Spleen (tissue), 11 donors: Measurements from ENCODE around the gene RXYLT1. TPM values are rescaled to one million over a fixed set of nuclear protein-coding genes. Genes with fewer than 3 reads are reported as not detected.

Source experiments
- DNase-seq: peaks from one replicate; pipeline ENCODE4 v3.0.0-alpha.2; 2020
- H3K27ac ChIP-seq, 8 donors: fragments of 200-600 bp; sonication (generic) in 7 of 8; 1 replicate in 4 of 8; 2 replicates in 4 of 8; pipeline versions ENCODE4 v1.5.0 to v1.8.0; 2016 to 2021; ENCODE audit warnings: inconsistent platforms in 4 of 8, mild to moderate bottlenecking in 4 of 8, moderate library complexity in 1 of 8
- H3K27me3 ChIP-seq, 7 donors: fragments of 200-600 bp; sonication (generic) in 6 of 7; replicated peaks in 1 of 7; 1 replicate in 4 of 7; 2 replicates in 3 of 7; pipeline versions ENCODE4 v1.5.0 to v1.8.0; 2016 to 2021; ENCODE audit warnings: inconsistent platforms in 3 of 7, mild to moderate bottlenecking in 1 of 7
- H3K36me3 ChIP-seq, 6 donors: fragments of 200-600 bp; sonication (generic) in 5 of 6; 1 replicate in 4 of 6; 2 replicates in 2 of 6; pipeline versions ENCODE4 v1.5.0 to v1.8.0; 2016 to 2021; ENCODE audit warnings: inconsistent platforms in 2 of 6
- H3K4me1 ChIP-seq, 6 donors: fragments of 200-600 bp; sonication (generic) in 5 of 6; 1 replicate in 3 of 6; 2 replicates in 3 of 6; pipeline versions ENCODE4 v1.5.0 to v1.8.0; 2016 to 2021; ENCODE audit warnings: inconsistent platforms in 3 of 6
- H3K4me3 ChIP-seq, 8 donors: fragments of 200-600 bp; sonication (generic) in 7 of 8; 1 replicate in 4 of 8; 2 replicates in 4 of 8; pipeline versions ENCODE4 v1.5.0 to v1.8.0; 2016 to 2021; ENCODE audit warnings: inconsistent platforms in 4 of 8, mild to moderate bottlenecking in 4 of 8, moderate library complexity in 2 of 8
- H3K9me3 ChIP-seq, 8 donors: fragments of 200-600 bp; sonication (generic) in 7 of 8; 1 replicate in 4 of 8; 2 replicates in 4 of 8; pipeline versions ENCODE4 v1.5.0 to v1.8.0; 2016 to 2021; ENCODE audit warnings: inconsistent platforms in 4 of 8
- POLR2A ChIP-seq, 3 donors: fragments of 450-650 bp; IDR thresholded peaks; one replicate each; pipeline ENCODE4 v1.5.1; 2017; ENCODE audit warnings: antibody characterized with exemption in 3 of 3, mild to moderate bottlenecking in 1 of 3
- POLR2AphosphoS5 ChIP-seq, 3 donors: sonication (generic); formaldehyde crosslinking; IDR thresholded peaks; one replicate each; pipeline ENCODE4 v1.5.1; 2017; ENCODE audit warnings: antibody characterized with exemption in 3 of 3
- WGBS, 5 donors: extraction: QIAGEN DNeasy Blood & Tissue Kit in 3 of 5; methylation state at CpG; one replicate each; pipeline versions ENCODE4 v1.1.5 to v1.1.7; 2013 to 2018; 5-methylcytosine and 5-hydroxymethylcytosine counted together
- intact Hi-C: fragments of 100-400 bp; cut with DNase I; formaldehyde crosslinking; loops from one replicate; pipeline ENCODE4 v1.15.0; 2023; ENCODE audit warnings: low total_unique reads
- polyA plus RNA-seq, 3 donors: library from polyadenylated mRNA; stranded (reverse); fragments of 200-250 nt; gene quantifications; one replicate each; pipeline ENCODE4 v1.2.1, GENCODE V29; 2013
- total RNA-seq, 7 donors: library from RNA; depleted of rRNA in 3 of 7; stranded (reverse); fragments of >200 nt in 3 of 7; fragmentation: NEBNext Ultra II Directional in 4 of 7; extraction: Animal tissue kit (Norgen Biotek cat#: 25700) in 4 of 7; gene quantifications; one replicate each; pipeline versions ENCODE4 v1.1.0 to v1.2.1, GENCODE V29; 2016 to 2021
- TF ChIP-seq, protein P1 (sequence below), 11 experiments: fragments of 200-600 bp in 7 of 11; fragments of 450-650 bp in 4 of 11; sonication (generic) in 4 of 11; IDR thresholded peaks in 8 of 11; conservative IDR thresholded peaks in 3 of 11; 1 replicate in 7 of 11; 2 replicates in 4 of 11; pipeline versions ENCODE4 v1.4.0 to v1.8.0; 2016 to 2021; ENCODE audit warnings: antibody characterized with exemption in 11 of 11, inconsistent platforms in 4 of 11, mild to moderate bottlenecking in 1 of 11
- donor health status: healthy with polysubstance abuse.
- donor health status: DM: no; HTN: no; CAD: no; lungs with moderate emphysema.
- donor health status: DM: no; HTN: no; CAD: no.
- donor health status: Bipolar disorder and iron deficiency.
- donor health status: healthy.
- donor health status: DM: no; HTN: no; CAD: no.
- donor health status: DM: yes; HTN: yes; CAD: no.

RXYLT1 gene
- total and polyA plus RNA-seq, 10 donors: 9.2 to 23.0 (median 15.9) TPM

DNA sequence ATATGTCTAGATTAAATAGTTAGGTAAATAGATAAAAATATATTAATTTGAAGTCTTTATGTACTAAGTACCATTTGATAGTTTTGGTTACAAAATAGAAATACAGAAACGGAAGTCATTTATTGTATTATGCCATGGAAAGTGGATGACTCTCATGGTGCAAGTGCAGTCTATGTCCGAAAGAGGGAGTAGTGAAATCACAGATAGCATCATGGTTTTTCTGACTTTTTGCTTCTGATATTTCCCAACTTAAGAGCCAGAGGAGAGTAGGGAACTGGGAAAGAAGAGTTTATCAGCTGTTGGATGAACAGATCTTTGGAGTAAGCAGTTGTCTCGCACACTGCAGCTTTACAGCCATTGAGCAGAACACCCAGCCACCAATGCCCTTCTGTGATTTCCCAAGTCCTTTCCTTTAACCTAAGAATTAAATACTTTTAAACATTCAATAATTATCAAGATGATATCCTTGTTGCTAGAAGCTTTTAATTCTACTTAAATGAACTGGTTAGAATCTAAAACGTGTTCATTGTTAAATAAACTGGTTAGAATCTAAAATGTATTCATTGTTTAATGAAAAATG, 46.4 kb downstream of the RXYLT1 start:
- H3K9me3 ChIP-seq: peaks cover 0 to 8% (median 0%) of the 10 kb centered on the region in 8 donors
- no peak overlapping the region for H3K27ac ChIP-seq
- peaks cover 0 to 8% (median 0%) of the 10 kb centered on the region in 6 donors for H3K4me1 ChIP-seq
- no peaks in the 10 kb centered on the region for H3K36me3 ChIP-seq
- DNase-seq: no peak
- peaks cover 0 to 10% (median 0%) of the 10 kb centered on the region in 7 donors for H3K27me3 ChIP-seq
- no peak overlapping the region for H3K4me3 ChIP-seq
- WGBS, 5 donors: 30 to 37% (median 31%) methylated on average over 4 of the region's 4 CpGs
- TF ChIP-seq POLR2A (IDR thresholded peaks at IDR 0.05): no peak
- TF ChIP-seq, protein P1, sequence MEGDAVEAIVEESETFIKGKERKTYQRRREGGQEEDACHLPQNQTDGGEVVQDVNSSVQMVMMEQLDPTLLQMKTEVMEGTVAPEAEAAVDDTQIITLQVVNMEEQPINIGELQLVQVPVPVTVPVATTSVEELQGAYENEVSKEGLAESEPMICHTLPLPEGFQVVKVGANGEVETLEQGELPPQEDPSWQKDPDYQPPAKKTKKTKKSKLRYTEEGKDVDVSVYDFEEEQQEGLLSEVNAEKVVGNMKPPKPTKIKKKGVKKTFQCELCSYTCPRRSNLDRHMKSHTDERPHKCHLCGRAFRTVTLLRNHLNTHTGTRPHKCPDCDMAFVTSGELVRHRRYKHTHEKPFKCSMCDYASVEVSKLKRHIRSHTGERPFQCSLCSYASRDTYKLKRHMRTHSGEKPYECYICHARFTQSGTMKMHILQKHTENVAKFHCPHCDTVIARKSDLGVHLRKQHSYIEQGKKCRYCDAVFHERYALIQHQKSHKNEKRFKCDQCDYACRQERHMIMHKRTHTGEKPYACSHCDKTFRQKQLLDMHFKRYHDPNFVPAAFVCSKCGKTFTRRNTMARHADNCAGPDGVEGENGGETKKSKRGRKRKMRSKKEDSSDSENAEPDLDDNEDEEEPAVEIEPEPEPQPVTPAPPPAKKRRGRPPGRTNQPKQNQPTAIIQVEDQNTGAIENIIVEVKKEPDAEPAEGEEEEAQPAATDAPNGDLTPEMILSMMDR (IDR thresholded peaks at IDR 0.05 in 8 of 11, conservative IDR thresholded peaks at IDR 0.05 in 3 of 11): peak in 10 of 11 experiments; percentile 43 to 76 (median 56)
- intact Hi-C loops: no loop called here

DNA sequence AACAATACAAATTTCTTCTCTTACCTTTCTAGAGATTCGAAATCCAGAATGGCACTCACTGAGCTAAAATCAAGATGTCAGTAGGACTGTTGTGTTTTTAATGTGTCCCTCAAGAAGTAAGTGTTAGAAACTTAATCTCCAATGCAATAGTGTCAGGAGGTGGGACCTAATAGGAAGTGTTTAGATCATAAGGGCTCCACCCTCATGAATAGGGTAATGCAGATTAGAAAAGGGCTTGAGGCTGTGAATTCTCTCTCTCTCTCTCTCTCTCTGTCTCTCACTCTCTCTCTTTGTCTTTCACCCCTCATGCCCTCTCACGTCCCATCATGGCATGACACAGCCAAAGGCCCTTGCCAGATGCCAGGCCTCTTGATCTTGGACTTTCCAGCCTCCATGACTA, 49.2 kb downstream of the RXYLT1 start:
- TF ChIP-seq POLR2AphosphoS5 (IDR thresholded peaks at IDR 0.05): no peak
- TF ChIP-seq, protein P1 (IDR thresholded peaks at IDR 0.05 in 8 of 11, conservative IDR thresholded peaks at IDR 0.05 in 3 of 11): no peak
- no peak for TF ChIP-seq POLR2A (IDR thresholded peaks at IDR 0.05)
- intact Hi-C loops: no loop called here
- no peaks in the 10 kb centered on the region for H3K27me3 ChIP-seq

DNA sequence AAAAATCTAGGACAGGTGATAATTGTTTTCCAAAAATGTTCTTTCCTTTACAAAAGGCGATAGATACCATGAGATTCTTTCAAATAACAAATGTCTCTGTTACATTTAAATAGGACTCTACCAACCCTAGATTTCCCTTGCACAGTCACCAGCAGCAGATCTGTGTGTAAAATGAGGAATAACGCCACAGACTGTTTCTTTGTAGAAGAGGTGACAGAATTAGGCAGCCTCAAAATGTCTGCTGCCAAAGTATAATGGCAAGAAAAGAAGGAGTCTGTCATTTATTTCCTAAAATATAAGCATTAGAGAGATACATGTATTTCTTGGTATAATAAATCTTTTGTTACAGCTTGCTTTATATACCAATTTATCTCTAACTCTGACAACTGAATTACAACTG, 56.3 kb downstream of the RXYLT1 start:
- WGBS, 5 donors: 80 to 93% (median 89%) methylated on average over 2 of the region's 2 CpGs
- no peaks in the 10 kb centered on the region for H3K9me3 ChIP-seq
- no peaks in the 10 kb centered on the region for H3K4me1 ChIP-seq
- TF ChIP-seq, protein P1 (IDR thresholded peaks at IDR 0.05 in 8 of 11, conservative IDR thresholded peaks at IDR 0.05 in 3 of 11): no peak
- no peak for TF ChIP-seq POLR2A (IDR thresholded peaks at IDR 0.05)
- no peak for TF ChIP-seq POLR2AphosphoS5 (IDR thresholded peaks at IDR 0.05)
- H3K27ac ChIP-seq: no peak overlapping the region
- intact Hi-C loops: no loop called here
- no peaks in the 10 kb centered on the region for H3K27me3 ChIP-seq
- no peaks in the 10 kb centered on the region for H3K36me3 ChIP-seq
- H3K4me3 ChIP-seq: no peak overlapping the region
- no peak for DNase-seq

More for the DNA sequence above, 49.2 kb downstream of the RXYLT1 start:
- Histone ChIP-seq H3K4me1 (peaks cover 0 to 8% (median 0%) of the 10 kb centered on the region in 6 donors), H3K36me3 (no peaks in the 10 kb centered on the region), H3K9me3 (peaks cover 0 to 8% (median 0%) of the 10 kb centered on the region in 8 donors), H3K27ac (no peak overlapping the region), H3K4me3 (no peak overlapping the region)
- 83 to 88% (median 86%) methylated on average over 2 of the region's 2 CpGs for WGBS, 5 donors
- no peak for DNase-seq

DNA sequence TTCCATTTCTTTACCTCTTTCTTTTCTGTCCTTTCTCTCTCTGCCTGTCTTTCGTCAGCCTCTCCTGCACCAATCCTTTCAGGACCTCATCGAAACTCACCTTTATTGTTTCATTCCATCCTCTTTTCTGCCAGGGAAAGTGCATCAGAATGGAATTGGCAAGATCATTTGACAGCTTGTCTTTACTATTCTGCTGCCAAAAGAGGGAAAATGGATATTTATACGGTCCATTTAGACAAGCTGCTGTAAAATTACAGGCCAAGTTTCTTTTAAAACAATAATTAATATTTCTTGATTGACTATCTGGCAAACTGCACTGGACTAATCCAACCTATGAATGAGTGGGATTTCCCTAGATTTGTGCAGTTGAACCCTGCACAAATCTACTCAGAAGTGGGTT, 57.2 kb downstream of the RXYLT1 start:
- TF ChIP-seq, protein P1 (IDR thresholded peaks at IDR 0.05 in 8 of 11, conservative IDR thresholded peaks at IDR 0.05 in 3 of 11): no peak
- TF ChIP-seq POLR2AphosphoS5 (IDR thresholded peaks at IDR 0.05) (no peak), POLR2A (IDR thresholded peaks at IDR 0.05) (no peak)
- Histone ChIP-seq H3K4me3 (no peak overlapping the region), H3K4me1 (no peaks in the 10 kb centered on the region), H3K27me3 (no peaks in the 10 kb centered on the region), H3K27ac (no peak overlapping the region), H3K9me3 (no peaks in the 10 kb centered on the region), H3K36me3 (no peaks in the 10 kb centered on the region)
- 80 to 91% (median 86%) methylated on average over 3 of the region's 3 CpGs for WGBS, 5 donors
- intact Hi-C loops: no loop called here
- DNase-seq: no peak
